Liver (tissue), 3 donors: ENCODE data around the gene F8.

Experiments used
- CTCF ChIP-seq: fragments of 150-350 bp; IDR thresholded peaks from 2 replicates; pipeline ENCODE4 v1.5.1; 2017; ENCODE audit warnings: improper control_type of control experiment, low read depth, low read length; ENCODE audit not compliant: missing input control
- EGR1 ChIP-seq, 2 donors: IDR thresholded peaks; 2 replicates each; pipeline ENCODE4 v1.6.1; 2016 to 2018; ENCODE audit warnings: antibody characterized with exemption in 2 of 2, low read depth in 2 of 2
- donor health status: healthy.
- donor health status: healthy.

DNA sequence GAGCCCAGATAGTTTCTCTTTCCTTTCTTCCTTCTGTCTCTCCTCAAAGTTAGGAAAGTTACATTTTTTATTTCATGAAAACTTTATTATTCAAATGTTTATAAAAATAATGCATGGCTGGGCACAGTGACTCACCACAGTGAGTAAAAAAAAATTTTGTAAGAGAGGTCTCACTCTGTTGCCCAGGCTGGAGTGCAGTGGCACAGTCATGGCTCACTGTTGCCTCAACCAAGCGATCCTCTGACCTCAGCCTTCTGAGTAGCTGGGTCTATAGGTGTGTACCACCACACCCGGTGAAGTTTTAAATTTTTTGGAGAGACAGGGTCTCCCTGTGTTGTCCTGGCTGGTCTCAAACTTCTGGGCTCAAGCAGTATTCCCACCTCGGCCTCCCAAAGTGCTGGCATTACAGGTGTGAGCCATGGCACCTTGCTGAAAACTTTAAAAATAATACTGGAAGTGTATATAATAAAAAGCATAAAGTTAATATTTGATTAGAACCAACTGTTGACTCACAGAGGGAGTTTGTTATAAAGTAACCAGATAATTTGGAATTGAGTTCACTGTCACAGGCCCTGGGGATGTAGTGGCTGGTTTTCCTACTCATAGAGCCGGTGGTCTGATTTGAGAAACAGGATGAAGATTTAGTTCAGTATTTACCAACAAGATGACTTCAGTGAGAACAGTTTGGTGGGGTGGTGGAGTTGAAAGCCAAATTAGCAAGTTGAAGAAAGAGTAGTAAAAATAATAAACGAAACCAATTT, 30.4 kb upstream of the F8 start:
- TF ChIP-seq CTCF (no peak), EGR1 (IDR thresholded peaks at IDR 0.05; ENCODE audit: low read depth in 2 of 2) (no peak)
